ENCODE measurements around the gene PRDM13.
"Not testable (repeated sequence)": the region's sequence is repeated elsewhere in the genome, so short reads cannot be mapped to it uniquely, and the experiment has no call there.

Gene PRDM13

GRCh38 chr6:99629293-99629692 is 22.7 kb downstream of the PRDM13 start:
- DNase-seq (ENCODE audit: low spot score), result no peak

GRCh38 chr6:99637629-99638028 is 31.0 kb downstream of the PRDM13 start:
- DNase-seq (ENCODE audit: low spot score), result no peak

- not testable (repeated sequence) for DNase-seq (ENCODE audit: low spot score)
Measured at GRCh38 chr6:99638358-99638757, 31.7 kb downstream of the PRDM13 start.

- DNase-seq (ENCODE audit: low spot score), result no peak
Measured at GRCh38 chr6:99641270-99641669, 34.6 kb downstream of the PRDM13 start.

- DNase-seq (ENCODE audit: low spot score), result no peak
Measured at GRCh38 chr6:99645986-99646385, 39.4 kb downstream of the PRDM13 start.

- DNase-seq (ENCODE audit: low spot score), result not testable (repeated sequence)
Measured at GRCh38 chr6:99650091-99650571, 43.5 kb downstream of the PRDM13 start.

GRCh38 chr6:99660206-99660605 is 53.6 kb downstream of the PRDM13 start:
- no peak for DNase-seq (ENCODE audit: low spot score)

GRCh38 chr6:99661870-99662269 is 55.2 kb downstream of the PRDM13 start:
- DNase-seq (ENCODE audit: low spot score), result no peak

GRCh38 chr6:99662616-99663015 is 56.0 kb downstream of the PRDM13 start:
- no peak for DNase-seq (ENCODE audit: low spot score)
